ENCODE measurements around the gene PAX7.

The PAX7 gene

GRCh38 chr1:18602533-18603211 is 28.0 kb upstream of the PAX7 start:
- no peaks in the 10 kb centered on the region; the same call in none of the 2 replicates for H3K27me3 ChIP-seq (ENCODE audit: insufficient read depth, low read length)
- no peaks in the 10 kb centered on the region for H3K9me3 ChIP-seq (ENCODE audit: insufficient read depth, low read depth, low read length)
- H3K4me1 ChIP-seq (ENCODE audit: insufficient read depth, low read length): peaks cover 7% of the 10 kb centered on the region; the same call in 1 of the 2 replicates
- no peak overlapping the region for H3K9ac ChIP-seq (ENCODE audit: low read depth, low read length)
- 64% methylated on average over 5 of the region's 5 CpGs for WGBS
- no peaks in the 10 kb centered on the region for H3K36me3 ChIP-seq (ENCODE audit: insufficient read depth, low read length)
- no peak overlapping the region for H3K27ac ChIP-seq (ENCODE audit: low read depth, low read length)
- no peak overlapping the region for H3K4me3 ChIP-seq (ENCODE audit: low read length)

- Histone ChIP-seq H3K9me3 (ENCODE audit: insufficient read depth, low read depth, low read length) (no peaks in the 10 kb centered on the region), H3K4me1 (ENCODE audit: insufficient read depth, low read length) (peaks cover 7% of the 10 kb centered on the region; the same call in 1 of the 2 replicates), H3K27ac (ENCODE audit: low read depth, low read length) (no peak overlapping the region), H3K4me3 (ENCODE audit: low read length) (no peak overlapping the region), H3K36me3 (ENCODE audit: insufficient read depth, low read length) (no peaks in the 10 kb centered on the region), H3K27me3 (ENCODE audit: insufficient read depth, low read length) (no peaks in the 10 kb centered on the region; the same call in none of the 2 replicates), H3K9ac (ENCODE audit: low read depth, low read length) (no peak overlapping the region)
- 49% methylated on average over 12 of the region's 13 CpGs for WGBS
Measured at GRCh38 chr1:18603212-18603852, 27.3 kb upstream of the PAX7 start.

- Histone ChIP-seq H3K27ac (ENCODE audit: low read depth, low read length) (no peak overlapping the region), H3K4me1 (ENCODE audit: insufficient read depth, low read length) (peaks cover 5% of the 10 kb centered on the region; the same call in 1 of the 2 replicates), H3K36me3 (ENCODE audit: insufficient read depth, low read length) (no peaks in the 10 kb centered on the region), H3K4me3 (ENCODE audit: low read length) (no peak overlapping the region), H3K9me3 (ENCODE audit: insufficient read depth, low read depth, low read length) (no peaks in the 10 kb centered on the region), H3K27me3 (ENCODE audit: insufficient read depth, low read length) (peaks cover 5% of the 10 kb centered on the region), H3K9ac (ENCODE audit: low read depth, low read length) (no peak overlapping the region)
- 90% methylated on average over 17 of the region's 19 CpGs for WGBS
Measured at GRCh38 chr1:18606443-18607288, 24.0 kb upstream of the PAX7 start.

- Histone ChIP-seq H3K27ac (ENCODE audit: low read depth, low read length) (no peak overlapping the region), H3K9me3 (ENCODE audit: insufficient read depth, low read depth, low read length) (no peaks in the 10 kb centered on the region), H3K4me1 (ENCODE audit: insufficient read depth, low read length) (peaks cover 9% of the 10 kb centered on the region), H3K36me3 (ENCODE audit: insufficient read depth, low read length) (no peaks in the 10 kb centered on the region), H3K4me3 (ENCODE audit: low read length) (no peak overlapping the region), H3K27me3 (ENCODE audit: insufficient read depth, low read length) (peaks cover 9% of the 10 kb centered on the region), H3K9ac (ENCODE audit: low read depth, low read length) (no peak overlapping the region)
- WGBS: 88% methylated on average over 6 of the region's 7 CpGs
Measured at GRCh38 chr1:18607289-18607760, 23.3 kb upstream of the PAX7 start.

- whole genome bisulfite sequencing: 93% methylated on average over 1 of the region's 1 CpG
Measured at GRCh38 chr1:18608534-18608933, 22.1 kb upstream of the PAX7 start.

GRCh38 chr1:18611311-18611710 is 19.3 kb upstream of the PAX7 start:
- H3K27me3 ChIP-seq (ENCODE audit: insufficient read depth, low read length): peaks cover 12% of the 10 kb centered on the region
- no peak overlapping the region for H3K9ac ChIP-seq (ENCODE audit: low read depth, low read length)
- peaks cover 4% of the 10 kb centered on the region for H3K4me1 ChIP-seq (ENCODE audit: insufficient read depth, low read length)
- no peaks in the 10 kb centered on the region for H3K9me3 ChIP-seq (ENCODE audit: insufficient read depth, low read depth, low read length)
- H3K4me3 ChIP-seq (ENCODE audit: low read length): no peak overlapping the region
- no peak overlapping the region for H3K27ac ChIP-seq (ENCODE audit: low read depth, low read length)
- WGBS: 77% methylated on average over 8 of the region's 8 CpGs
- no peaks in the 10 kb centered on the region for H3K36me3 ChIP-seq (ENCODE audit: insufficient read depth, low read length)

More at GRCh38 chr1:18608534-18608933, 22.1 kb upstream of the PAX7 start:
- H3K9me3 ChIP-seq (ENCODE audit: insufficient read depth, low read depth, low read length): no peaks in the 10 kb centered on the region
- H3K9ac ChIP-seq (ENCODE audit: low read depth, low read length): no peak overlapping the region
- H3K4me3 ChIP-seq (ENCODE audit: low read length): no peak overlapping the region
- H3K27me3 ChIP-seq (ENCODE audit: insufficient read depth, low read length): peaks cover 9% of the 10 kb centered on the region
- peaks cover 5% of the 10 kb centered on the region for H3K4me1 ChIP-seq (ENCODE audit: insufficient read depth, low read length)
- H3K27ac ChIP-seq (ENCODE audit: low read depth, low read length): no peak overlapping the region
- no peaks in the 10 kb centered on the region for H3K36me3 ChIP-seq (ENCODE audit: insufficient read depth, low read length)

- H3K27ac ChIP-seq (ENCODE audit: low read depth, low read length): no peak overlapping the region
- 52% methylated on average over 8 of the region's 8 CpGs for WGBS
- H3K4me1 ChIP-seq (ENCODE audit: insufficient read depth, low read length): peaks cover 4% of the 10 kb centered on the region
- peaks cover 12% of the 10 kb centered on the region for H3K27me3 ChIP-seq (ENCODE audit: insufficient read depth, low read length)
- H3K9ac ChIP-seq (ENCODE audit: low read depth, low read length): no peak overlapping the region
- no peak overlapping the region for H3K4me3 ChIP-seq (ENCODE audit: low read length)
- no peaks in the 10 kb centered on the region for H3K9me3 ChIP-seq (ENCODE audit: insufficient read depth, low read depth, low read length)
- no peaks in the 10 kb centered on the region for H3K36me3 ChIP-seq (ENCODE audit: insufficient read depth, low read length)
Measured at GRCh38 chr1:18612073-18612472, 18.6 kb upstream of the PAX7 start.

- H3K27me3 ChIP-seq (ENCODE audit: insufficient read depth, low read length): peaks cover 12% of the 10 kb centered on the region
- no peaks in the 10 kb centered on the region for H3K36me3 ChIP-seq (ENCODE audit: insufficient read depth, low read length)
- H3K9ac ChIP-seq (ENCODE audit: low read depth, low read length): no peak overlapping the region
- no peak overlapping the region for H3K27ac ChIP-seq (ENCODE audit: low read depth, low read length)
- peaks cover 4% of the 10 kb centered on the region for H3K4me1 ChIP-seq (ENCODE audit: insufficient read depth, low read length)
- H3K9me3 ChIP-seq (ENCODE audit: insufficient read depth, low read depth, low read length): no peaks in the 10 kb centered on the region
- H3K4me3 ChIP-seq (ENCODE audit: low read length): no peak overlapping the region
- WGBS: 80% methylated on average over 7 of the region's 7 CpGs
Measured at GRCh38 chr1:18614069-18614735, 16.4 kb upstream of the PAX7 start.

- H3K9me3 ChIP-seq (ENCODE audit: insufficient read depth, low read depth, low read length): no peaks in the 10 kb centered on the region
- no peaks in the 10 kb centered on the region for H3K4me1 ChIP-seq (ENCODE audit: insufficient read depth, low read length)
- H3K9ac ChIP-seq (ENCODE audit: low read depth, low read length): no peak overlapping the region
- no peak overlapping the region for H3K4me3 ChIP-seq (ENCODE audit: low read length)
- peaks cover 15% of the 10 kb centered on the region for H3K27me3 ChIP-seq (ENCODE audit: insufficient read depth, low read length)
- WGBS: 77% methylated on average over 10 of the region's 10 CpGs
- H3K27ac ChIP-seq (ENCODE audit: low read depth, low read length): no peak overlapping the region
- H3K36me3 ChIP-seq (ENCODE audit: insufficient read depth, low read length): no peaks in the 10 kb centered on the region
Measured at GRCh38 chr1:18618546-18619466, 11.8 kb upstream of the PAX7 start.

- Histone ChIP-seq H3K4me3 (ENCODE audit: low read length) (no peak overlapping the region), H3K9ac (ENCODE audit: low read depth, low read length) (no peak overlapping the region), H3K4me1 (ENCODE audit: insufficient read depth, low read length) (no peaks in the 10 kb centered on the region), H3K27me3 (ENCODE audit: insufficient read depth, low read length) (peaks cover 18% of the 10 kb centered on the region), H3K9me3 (ENCODE audit: insufficient read depth, low read depth, low read length) (no peaks in the 10 kb centered on the region), H3K36me3 (ENCODE audit: insufficient read depth, low read length) (no peaks in the 10 kb centered on the region), H3K27ac (ENCODE audit: low read depth, low read length) (no peak overlapping the region)
- 96% methylated on average over 2 of the region's 2 CpGs for WGBS
Measured at GRCh38 chr1:18619467-18619835, 11.2 kb upstream of the PAX7 start.
